HUES64 (cell line): Measurements from ENCODE around the gene ERO1B. TPM values are rescaled to one million over a fixed set of nuclear protein-coding genes. Genes with fewer than 3 reads are reported as not detected.
"Not testable (repeated sequence)": the region's sequence is repeated elsewhere in the genome, so short reads cannot be mapped to it uniquely, and the experiment has no call there.

Source experiments
- H3K27ac ChIP-seq: 2 replicates; pipeline ENCODE4 v1.7.0; 2013; ENCODE audit warnings: low read depth, low read length, inconsistent platforms
- H3K27me3 ChIP-seq: 2 replicates; pipeline ENCODE4 v1.6.1; 2013; ENCODE audit warnings: mild to moderate bottlenecking, low read length; ENCODE audit not compliant: insufficient read depth
- H3K36me3 ChIP-seq: 2 replicates; pipeline ENCODE4 v1.6.1; 2013; ENCODE audit warnings: mild to moderate bottlenecking, low read length; ENCODE audit not compliant: insufficient read depth
- H3K4me1 ChIP-seq: 2 replicates; pipeline ENCODE4 v1.6.1; 2013; ENCODE audit warnings: mild to moderate bottlenecking, low read length, moderate library complexity; ENCODE audit not compliant: insufficient read depth
- H3K4me3 ChIP-seq: 2 replicates; pipeline ENCODE4 v1.5.1; 2013; ENCODE audit warnings: mild to moderate bottlenecking, low read length, moderate library complexity
- H3K9ac ChIP-seq: 2 replicates; pipeline ENCODE4 v1.6.1; 2013; ENCODE audit warnings: mild to moderate bottlenecking, low read depth, low read length
- H3K9me3 ChIP-seq: 2 replicates; pipeline ENCODE4 v1.6.1; 2013; ENCODE audit warnings: low read depth, low read length; ENCODE audit not compliant: insufficient read depth
- WGBS: fragments of 150-250, 120-280 bp; methylation state at CpG from one replicate; pipeline ENCODE4 v1.1.7; 2013; ENCODE audit warnings: missing lambda C conversion rate; 5-methylcytosine and 5-hydroxymethylcytosine counted together
- polyA plus RNA-seq, 2 experiments: library from polyadenylated mRNA; stranded (reverse); fragments of 50-300 nt; gene quantifications; one replicate each; pipeline ENCODE4 v1.2.3, GENCODE V29; 2013

The ERO1B gene, protein sequence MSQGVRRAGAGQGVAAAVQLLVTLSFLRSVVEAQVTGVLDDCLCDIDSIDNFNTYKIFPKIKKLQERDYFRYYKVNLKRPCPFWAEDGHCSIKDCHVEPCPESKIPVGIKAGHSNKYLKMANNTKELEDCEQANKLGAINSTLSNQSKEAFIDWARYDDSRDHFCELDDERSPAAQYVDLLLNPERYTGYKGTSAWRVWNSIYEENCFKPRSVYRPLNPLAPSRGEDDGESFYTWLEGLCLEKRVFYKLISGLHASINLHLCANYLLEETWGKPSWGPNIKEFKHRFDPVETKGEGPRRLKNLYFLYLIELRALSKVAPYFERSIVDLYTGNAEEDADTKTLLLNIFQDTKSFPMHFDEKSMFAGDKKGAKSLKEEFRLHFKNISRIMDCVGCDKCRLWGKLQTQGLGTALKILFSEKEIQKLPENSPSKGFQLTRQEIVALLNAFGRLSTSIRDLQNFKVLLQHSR
- polyA plus RNA-seq (2013, experiment 1 of 2): 1.1 TPM
- 2.1 TPM for polyA plus RNA-seq (2013, experiment 2 of 2)

DNA sequence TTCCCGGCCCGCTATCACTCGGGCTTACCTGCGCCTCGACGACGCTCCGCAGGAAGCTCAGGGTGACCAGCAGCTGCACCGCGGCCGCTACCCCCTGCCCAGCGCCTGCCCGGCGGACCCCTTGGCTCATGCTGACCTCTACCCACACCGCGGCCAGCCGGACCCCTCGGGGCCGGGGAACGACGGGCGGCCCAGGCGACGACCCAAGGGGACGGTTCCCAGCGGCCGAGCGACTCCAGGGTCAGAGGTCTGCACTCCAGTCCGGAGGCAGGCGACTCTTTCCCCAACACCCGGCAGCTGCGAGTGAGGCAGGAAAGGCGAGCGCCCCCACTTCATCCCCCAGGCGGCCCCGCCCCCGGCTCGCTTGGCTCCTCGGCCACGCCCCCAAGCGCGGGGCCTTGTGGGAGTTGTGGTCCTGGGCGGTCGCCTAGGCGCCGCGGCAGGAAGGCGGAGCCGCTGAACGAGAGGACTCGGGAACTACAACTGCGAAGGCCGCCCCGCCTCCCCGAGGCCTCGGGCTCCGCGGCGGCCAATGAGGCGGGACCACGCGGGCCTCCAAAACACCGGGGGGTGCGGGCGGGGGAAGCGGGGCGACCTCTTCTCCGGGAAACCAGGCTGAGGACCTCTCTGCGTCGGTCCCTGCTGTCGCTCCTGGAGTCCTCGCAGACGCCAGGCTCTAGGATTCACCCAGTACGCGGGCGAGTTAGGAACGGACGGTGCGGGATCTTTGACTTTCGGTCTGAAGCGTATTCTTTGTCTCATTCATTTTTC, at the start of gene ERO1B:
ERO1B (minus strand) TSS at position 305 of the 771 bp plus-strand sequence; CDS start at position 130, 175 bp downstream.
- Histone ChIP-seq H3K4me1 (peaks cover 9% of the 10 kb centered on the region; the same call in 1 of the 2 replicates), H3K36me3 (no peaks in the 10 kb centered on the region), H3K27ac (no peak within 1 kb of the TSS), H3K4me3 (peak within 1 kb of the TSS; percentile 79), H3K27me3 (peaks cover 32% of the 10 kb centered on the region), H3K9me3 (no peaks in the 10 kb centered on the region), H3K9ac (peak within 1 kb of the TSS; percentile 84)
- WGBS: under 1% methylated on average over 81 of the region's 81 CpGs

DNA sequence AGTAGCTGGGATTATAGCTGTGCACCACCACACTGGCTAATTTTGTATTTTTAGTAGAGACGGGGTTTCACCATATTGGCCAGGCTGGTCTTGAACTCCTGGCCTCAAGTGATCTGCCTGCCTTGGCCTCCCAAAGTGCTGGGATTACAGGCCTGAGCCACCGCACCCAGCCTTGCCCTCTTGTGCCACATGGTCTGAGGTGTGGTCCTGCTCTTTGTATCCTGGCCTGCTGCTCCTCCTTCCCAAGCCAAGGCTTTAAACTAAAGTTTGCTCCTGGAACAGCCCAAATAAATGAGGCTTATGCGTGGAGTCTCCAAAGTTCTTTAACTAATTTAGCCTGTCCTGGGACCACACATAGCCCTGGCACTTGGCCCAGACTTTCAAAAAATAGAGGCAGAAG, 49.7 kb upstream of the ERO1B start:
- not testable (repeated sequence) for H3K9ac ChIP-seq, H3K27me3 ChIP-seq, H3K4me3 ChIP-seq, H3K27ac ChIP-seq, H3K36me3 ChIP-seq, H3K4me1 ChIP-seq, H3K9me3 ChIP-seq
- WGBS: 98% methylated on average over 3 of the region's 3 CpGs

DNA sequence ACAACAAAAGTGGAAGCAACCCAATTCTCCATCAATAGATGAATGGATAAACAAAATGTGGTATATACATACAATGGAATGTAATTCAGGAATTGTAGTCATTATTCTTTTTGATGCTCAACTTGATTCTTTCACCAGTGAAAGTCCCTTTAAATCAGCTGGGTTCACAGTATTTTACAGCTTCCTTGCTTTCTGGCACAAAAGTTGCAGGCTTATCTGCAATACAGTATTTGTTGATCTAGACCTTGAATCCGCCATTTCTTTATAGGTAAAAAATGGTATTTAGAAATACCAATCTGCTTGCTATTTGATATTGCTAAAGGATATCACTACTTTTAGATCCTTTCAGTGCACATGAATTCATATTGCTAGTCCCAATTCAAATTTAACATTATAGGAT, 44.7 kb upstream of the ERO1B start:
- WGBS: no CpG with 5 or more reads among the region's 1 CpG
- peaks cover 13% of the 10 kb centered on the region for H3K9me3 ChIP-seq
- H3K9ac ChIP-seq: no peak overlapping the region
- no peak overlapping the region for H3K27ac ChIP-seq
- no peaks in the 10 kb centered on the region for H3K4me1 ChIP-seq
- no peaks in the 10 kb centered on the region for H3K36me3 ChIP-seq
- H3K27me3 ChIP-seq: no peaks in the 10 kb centered on the region
- no peak overlapping the region for H3K4me3 ChIP-seq

DNA sequence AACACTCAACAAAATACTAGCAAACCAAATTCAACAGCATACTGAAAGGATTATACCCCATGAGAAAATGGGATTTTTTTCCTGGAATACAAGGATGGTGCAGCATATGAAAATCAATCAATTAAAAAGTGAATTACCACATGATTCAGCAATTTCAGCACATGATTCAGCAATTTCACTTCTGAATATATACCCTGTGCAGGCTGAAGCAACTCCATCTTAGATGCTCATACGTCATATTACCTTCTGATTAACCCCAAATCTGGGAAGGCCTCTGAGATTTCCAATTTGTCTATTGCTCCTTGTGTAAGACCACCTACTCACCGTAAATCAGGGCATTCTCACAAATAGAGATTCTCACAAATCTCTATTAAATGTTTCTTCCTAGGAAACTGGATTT, 43.8 kb upstream of the ERO1B start:
- Histone ChIP-seq H3K4me3 (no peak overlapping the region), H3K4me1 (no peaks in the 10 kb centered on the region), H3K27ac (no peak overlapping the region), H3K9me3 (peaks cover 13% of the 10 kb centered on the region), H3K36me3 (no peaks in the 10 kb centered on the region), H3K27me3 (no peaks in the 10 kb centered on the region), H3K9ac (no peak overlapping the region)
- WGBS: 90% methylated on average over 2 of the region's 2 CpGs

DNA sequence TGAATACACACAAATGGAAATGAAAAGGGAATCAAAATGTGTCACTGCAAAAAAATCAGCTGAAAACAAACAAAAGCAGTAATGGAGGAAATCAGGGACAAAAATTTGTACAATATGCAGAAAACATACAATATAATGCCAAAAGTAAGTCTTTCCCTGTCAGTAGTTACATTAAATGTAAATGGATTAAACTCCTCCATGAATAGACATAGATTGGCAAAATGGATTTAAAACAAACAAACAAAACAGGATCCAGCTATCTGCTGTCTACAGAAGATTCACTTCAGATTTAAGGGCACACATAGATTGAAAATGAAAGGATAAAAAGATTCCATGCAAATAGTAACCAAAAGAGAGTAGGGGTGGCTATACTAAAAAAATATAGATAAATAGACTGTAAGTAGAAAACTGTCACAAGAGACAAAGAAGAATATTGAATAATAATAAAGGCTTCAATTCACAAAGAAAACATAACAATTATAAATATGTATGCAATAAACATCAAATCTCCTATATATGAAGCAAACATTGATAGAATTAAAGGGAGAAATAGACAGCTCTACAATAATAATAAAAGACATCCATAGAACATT, 42.2 kb upstream of the ERO1B start:
- no peak overlapping the region for H3K9ac ChIP-seq
- no peaks in the 10 kb centered on the region for H3K4me1 ChIP-seq
- no peaks in the 10 kb centered on the region for H3K27me3 ChIP-seq
- H3K36me3 ChIP-seq: no peaks in the 10 kb centered on the region
- no peak overlapping the region for H3K27ac ChIP-seq
- H3K4me3 ChIP-seq: no peak overlapping the region
- H3K9me3 ChIP-seq: peaks cover 13% of the 10 kb centered on the region

DNA sequence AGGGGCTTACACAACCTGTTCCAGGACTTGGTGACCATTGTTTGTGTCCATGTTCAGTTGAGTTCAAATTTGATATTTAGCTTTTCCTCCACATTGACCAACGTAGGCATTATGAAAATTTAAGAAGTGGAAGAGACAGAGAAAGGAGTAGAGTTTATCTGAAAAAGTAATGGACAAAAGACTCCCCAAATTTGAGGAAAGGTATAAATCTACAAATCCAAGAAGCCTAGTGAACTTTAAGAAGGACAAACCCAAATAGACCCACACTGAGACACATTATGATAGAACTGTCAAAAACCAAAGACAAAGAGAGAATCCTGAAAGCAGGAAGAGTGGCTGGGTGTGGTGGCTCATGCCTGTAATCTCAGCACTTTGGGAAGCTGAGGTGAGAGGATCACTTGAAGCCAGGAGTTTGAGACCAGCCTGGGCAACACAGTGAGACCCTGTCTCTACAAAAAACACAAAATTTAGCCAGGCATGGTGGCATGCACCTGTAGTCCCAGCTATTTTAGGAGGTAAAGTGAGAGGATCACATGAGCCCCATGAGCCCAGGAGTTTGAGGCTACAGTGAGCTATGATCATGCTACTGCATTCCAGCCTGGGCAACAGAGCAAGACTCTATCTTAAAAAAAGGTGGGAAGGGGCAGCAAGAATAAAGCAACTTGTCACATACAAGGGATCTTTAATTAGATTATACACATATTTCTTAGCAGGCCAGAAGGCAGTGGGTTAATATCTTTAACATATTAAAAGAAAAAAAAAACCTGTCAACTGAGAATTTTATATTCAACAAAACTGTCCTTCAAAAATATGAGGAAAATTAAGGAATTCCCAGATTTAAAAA, 41.0 kb upstream of the ERO1B start:
- no peak overlapping the region for H3K27ac ChIP-seq
- H3K27me3 ChIP-seq: no peaks in the 10 kb centered on the region
- no peak overlapping the region for H3K9ac ChIP-seq
- no peak overlapping the region for H3K4me3 ChIP-seq
- H3K36me3 ChIP-seq: no peaks in the 10 kb centered on the region
- H3K9me3 ChIP-seq: peaks cover 13% of the 10 kb centered on the region
- WGBS: no CpG with 5 or more reads among the region's 1 CpG
- H3K4me1 ChIP-seq: no peaks in the 10 kb centered on the region

DNA sequence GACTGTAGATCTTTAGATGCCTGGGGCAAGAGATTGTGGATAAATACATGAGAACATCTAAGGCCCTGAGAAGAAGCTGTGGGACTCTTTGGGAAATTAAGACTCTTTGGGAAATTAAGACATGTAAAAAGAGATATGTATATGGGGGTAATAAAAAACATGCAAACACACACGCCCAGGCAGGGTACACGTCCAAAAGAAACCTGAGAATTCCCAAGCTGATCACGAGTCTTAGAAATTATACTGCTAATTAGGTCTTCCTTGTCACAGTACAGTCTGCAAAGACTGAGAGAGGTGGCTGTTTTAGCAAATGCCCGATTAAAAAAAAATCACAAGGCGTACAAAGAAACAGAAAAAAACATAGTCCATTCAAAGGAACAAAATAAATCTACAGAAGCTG, 39.3 kb upstream of the ERO1B start:
- Histone ChIP-seq H3K4me3 (no peak overlapping the region), H3K27me3 (no peaks in the 10 kb centered on the region), H3K4me1 (no peaks in the 10 kb centered on the region), H3K9me3 (peaks cover 13% of the 10 kb centered on the region), H3K36me3 (no peaks in the 10 kb centered on the region), H3K9ac (no peak overlapping the region), H3K27ac (no peak overlapping the region)
- WGBS: 91% methylated on average over 5 of the region's 5 CpGs

DNA sequence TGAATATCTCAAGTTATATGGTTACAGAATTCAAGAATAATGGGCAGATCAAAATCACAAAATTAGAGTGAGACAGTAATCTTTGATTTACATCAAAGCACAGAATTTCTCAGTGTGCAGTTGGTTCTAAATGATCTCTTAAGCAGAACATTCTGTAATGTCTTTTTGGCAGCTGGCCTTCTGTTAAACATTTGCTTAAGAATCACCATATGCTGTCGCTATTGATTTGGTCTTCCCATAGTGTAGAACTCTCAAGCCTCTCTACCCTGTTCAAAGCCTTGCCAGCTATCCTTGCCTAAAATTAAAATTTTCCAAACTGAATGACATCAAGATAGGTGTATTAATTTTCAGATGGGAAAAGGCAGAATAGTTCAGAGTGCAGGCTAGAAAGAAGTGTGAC, 38.9 kb upstream of the ERO1B start:
- no peaks in the 10 kb centered on the region for H3K27me3 ChIP-seq
- H3K36me3 ChIP-seq: no peaks in the 10 kb centered on the region
- no peaks in the 10 kb centered on the region for H3K4me1 ChIP-seq
- H3K9ac ChIP-seq: no peak overlapping the region
- no peak overlapping the region for H3K4me3 ChIP-seq
- no peak overlapping the region for H3K27ac ChIP-seq
- peaks cover 13% of the 10 kb centered on the region for H3K9me3 ChIP-seq
- WGBS: 94% methylated on average over 1 of the region's 1 CpG

DNA sequence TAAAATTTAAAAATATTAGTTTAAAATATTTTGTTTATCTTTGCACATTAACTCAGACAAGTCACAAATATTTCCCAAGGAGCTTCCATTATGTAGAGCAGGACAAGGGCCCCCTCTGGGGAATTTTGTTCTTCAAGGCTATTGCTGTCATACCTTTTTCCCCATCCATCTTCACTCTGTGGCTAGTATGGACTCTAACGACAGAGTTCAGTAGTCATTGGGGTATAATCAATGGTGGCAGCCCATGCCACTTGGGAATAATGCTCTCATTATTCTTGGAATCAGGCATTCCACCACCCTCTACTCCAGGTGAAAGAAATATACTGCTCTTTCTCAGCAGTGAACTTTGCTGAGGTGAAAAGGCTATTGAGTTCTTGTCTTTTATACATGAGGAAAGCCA, 38.5 kb upstream of the ERO1B start:
- Histone ChIP-seq H3K36me3 (no peaks in the 10 kb centered on the region), H3K27me3 (no peaks in the 10 kb centered on the region), H3K27ac (no peak overlapping the region), H3K4me3 (no peak overlapping the region), H3K4me1 (no peaks in the 10 kb centered on the region), H3K9ac (no peak overlapping the region), H3K9me3 (peaks cover 13% of the 10 kb centered on the region)
- 86% methylated on average over 1 of the region's 1 CpG for WGBS

DNA sequence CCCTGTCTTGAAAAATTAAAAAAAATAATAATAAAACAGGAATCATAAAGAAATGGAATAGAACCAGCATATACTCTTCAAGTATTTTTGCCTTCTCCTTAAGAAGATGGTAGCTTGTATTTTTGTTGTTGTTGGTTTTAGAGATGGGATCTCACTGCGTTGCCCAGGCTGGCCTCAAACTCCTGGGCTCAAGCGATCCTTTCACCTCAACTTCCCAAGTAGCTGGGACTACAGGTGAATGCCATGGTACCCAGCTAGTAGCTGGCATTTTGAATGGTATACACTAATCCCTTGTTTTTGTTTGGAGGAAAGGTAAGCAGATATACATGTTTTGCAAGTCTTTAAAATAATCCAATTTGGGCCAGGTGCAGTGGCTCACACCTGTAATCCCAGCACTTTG, 34.7 kb upstream of the ERO1B start:
- no peaks in the 10 kb centered on the region for H3K36me3 ChIP-seq
- no peaks in the 10 kb centered on the region for H3K27me3 ChIP-seq
- H3K9me3 ChIP-seq: no peaks in the 10 kb centered on the region
- WGBS: 73% methylated on average over 2 of the region's 2 CpGs
- H3K27ac ChIP-seq: no peak overlapping the region
- no peak overlapping the region for H3K9ac ChIP-seq
- H3K4me3 ChIP-seq: no peak overlapping the region
- H3K4me1 ChIP-seq: peaks cover 8% of the 10 kb centered on the region; the same call in 1 of the 2 replicates
